Colon (tissue), 2 donors: ENCODE measurements around the gene ZC3H18.

Source experiments
- FAIRE-seq: peaks from 2 replicates; lab custom pipeline; 2012; peaks lifted over from hg19 to GRCh38; lab: Jason Lieb, UNC
- donor health status: control.
- donor health status: control.

The ZC3H18 gene

GRCh38 chr16:88639231-88640038 is 69.2 kb downstream of the ZC3H18 start:
- FAIRE-seq, result no peak

DNA sequence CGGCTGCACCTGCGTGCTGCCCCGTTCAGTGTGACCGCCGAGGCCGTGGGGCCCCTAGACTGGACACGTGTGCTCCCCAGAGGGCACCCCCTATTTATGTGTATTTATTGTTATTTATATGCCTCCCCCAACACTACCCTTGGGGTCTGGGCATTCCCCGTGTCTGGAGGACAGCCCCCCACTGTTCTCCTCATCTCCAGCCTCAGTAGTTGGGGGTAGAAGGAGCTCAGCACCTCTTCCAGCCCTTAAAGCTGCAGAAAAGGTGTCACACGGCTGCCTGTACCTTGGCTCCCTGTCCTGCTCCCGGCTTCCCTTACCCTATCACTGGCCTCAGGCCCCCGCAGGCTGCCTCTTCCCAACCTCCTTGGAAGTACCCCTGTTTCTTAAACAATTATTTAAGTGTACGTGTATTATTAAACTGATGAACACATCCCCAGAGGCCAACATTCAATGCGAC is 69.9 kb downstream of the ZC3H18 start:
- FAIRE-seq, result no peak

DNA sequence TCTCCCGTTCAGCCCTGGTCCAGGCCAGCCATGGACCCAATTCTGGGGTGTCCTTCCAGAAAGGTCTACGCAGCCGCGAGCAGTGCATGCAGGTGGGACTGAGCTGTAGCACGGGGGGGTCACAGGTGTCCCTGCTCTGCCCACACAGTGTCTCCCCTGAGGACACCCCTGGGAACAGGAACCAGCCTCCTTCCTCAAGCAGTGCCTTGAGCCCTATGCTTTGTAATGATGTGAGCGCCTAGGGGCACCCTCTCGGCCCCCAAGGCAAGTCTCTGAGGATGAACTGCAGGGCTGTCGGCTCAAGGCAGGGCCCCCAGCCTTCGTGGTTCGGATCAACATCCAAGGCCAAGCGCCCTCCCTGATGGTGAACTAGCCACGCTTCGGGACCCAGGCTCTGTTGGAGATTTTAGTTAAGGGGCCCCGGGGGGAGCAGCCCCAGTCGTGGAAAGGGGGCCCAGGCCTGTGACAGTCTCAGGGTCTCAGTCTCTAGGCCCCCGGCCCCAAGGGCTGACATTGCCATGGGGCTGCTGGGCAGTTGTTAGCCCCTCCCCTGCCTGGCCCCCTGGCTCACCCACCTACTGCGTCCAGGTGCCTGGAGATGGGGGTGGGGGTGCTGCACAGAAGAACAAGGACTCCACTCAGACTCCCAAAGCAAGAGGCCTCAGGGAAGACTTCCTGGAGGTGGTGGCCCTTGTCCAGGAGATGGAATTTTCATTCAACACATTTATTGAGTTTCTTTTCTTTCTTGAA is 70.5 kb downstream of the ZC3H18 start:
- FAIRE-seq, result no peak

DNA sequence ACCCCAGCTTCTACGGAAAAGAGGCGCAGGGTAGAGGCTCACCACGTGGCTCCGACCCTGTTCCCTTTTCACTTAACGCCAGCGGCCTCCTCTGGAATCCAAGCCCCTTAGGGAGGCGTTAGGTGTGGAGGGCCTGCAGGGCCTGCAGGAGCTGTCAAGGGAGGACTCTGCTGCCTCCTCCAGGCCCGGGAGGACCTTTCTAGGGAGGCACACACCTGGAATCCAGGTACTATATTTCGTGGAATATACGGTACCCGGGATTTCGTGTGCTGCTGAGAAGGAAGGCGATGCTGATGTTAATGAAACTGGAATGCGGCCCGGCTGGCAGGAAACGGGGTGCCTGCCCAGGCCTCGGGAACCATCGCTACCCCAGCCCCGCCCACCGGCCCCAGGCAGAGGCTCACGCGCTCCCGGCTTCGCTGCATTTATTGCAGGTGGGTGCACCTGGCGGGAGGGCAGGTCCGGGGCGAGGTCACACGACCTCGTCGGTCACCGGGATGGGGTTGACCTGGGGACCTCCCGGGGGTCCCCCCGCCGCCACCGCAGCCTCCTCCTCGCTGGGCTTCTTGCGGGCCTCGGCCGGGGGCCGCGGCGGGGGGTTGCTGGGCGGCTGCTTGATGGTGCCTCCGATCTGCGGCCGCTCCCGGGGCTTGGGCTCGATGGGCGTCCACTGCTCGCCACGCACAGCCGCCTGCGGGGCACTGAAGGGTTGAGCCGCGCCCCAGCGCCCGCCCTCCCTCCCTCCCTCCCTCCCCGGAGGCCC is 72.9 kb downstream of the ZC3H18 start:
- no peak for FAIRE-seq

DNA sequence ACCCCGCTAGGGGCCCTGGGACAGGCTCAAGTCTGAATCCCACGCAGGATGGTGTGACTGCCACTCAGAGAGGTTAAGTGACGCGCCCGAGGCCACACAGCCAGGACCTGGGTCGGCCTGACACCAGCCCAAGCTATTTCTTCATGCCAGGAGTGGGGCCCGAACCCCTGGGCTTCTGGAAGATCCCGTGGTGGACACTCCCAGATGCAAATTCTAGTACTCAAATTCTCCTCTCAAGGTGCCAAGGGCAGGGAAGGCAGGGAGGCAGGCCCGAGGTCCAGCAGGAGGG is 73.4 kb downstream of the ZC3H18 start:
- FAIRE-seq, result no peak

DNA sequence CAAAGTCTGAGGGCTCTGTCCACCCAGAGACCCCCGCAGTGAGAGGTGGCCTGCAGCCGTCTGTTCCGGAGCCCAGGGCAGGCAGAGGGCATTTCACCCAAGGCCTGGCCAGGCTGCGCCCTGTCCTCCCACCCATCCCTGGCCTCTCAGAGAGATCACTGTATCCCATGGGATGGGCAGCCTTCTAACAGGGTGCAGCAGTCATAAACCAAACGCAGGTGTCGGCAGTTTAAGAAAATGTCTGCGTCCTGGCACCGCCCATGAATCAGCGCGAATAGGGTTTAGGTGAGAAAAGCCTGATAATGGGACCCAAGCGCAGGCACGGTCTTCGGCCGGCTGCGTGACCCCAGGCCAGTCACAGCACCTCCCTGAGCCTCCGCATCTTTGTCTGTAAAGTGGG is 75.3 kb downstream of the ZC3H18 start:
- FAIRE-seq, result no peak

DNA sequence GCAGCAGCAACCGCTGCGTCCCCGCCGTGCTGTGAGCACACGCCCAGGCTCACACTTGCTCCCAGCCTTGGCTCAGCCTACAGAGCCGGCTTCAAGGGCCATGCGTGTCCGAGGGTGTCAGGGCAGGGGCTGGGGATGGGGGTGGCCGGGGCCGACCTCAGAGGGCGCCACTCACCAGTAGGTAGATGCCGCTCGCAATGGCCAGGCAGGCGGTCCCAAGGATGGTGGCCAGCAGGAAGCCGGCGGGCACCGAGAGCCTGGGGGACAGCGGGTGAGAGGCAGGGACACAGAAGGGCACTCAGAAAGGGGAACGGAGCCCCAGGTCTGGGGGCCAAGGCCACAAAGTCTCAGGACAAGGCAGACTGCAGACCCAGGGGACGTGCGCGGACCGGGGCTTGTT is 75.7 kb downstream of the ZC3H18 start:
- no peak for FAIRE-seq

DNA sequence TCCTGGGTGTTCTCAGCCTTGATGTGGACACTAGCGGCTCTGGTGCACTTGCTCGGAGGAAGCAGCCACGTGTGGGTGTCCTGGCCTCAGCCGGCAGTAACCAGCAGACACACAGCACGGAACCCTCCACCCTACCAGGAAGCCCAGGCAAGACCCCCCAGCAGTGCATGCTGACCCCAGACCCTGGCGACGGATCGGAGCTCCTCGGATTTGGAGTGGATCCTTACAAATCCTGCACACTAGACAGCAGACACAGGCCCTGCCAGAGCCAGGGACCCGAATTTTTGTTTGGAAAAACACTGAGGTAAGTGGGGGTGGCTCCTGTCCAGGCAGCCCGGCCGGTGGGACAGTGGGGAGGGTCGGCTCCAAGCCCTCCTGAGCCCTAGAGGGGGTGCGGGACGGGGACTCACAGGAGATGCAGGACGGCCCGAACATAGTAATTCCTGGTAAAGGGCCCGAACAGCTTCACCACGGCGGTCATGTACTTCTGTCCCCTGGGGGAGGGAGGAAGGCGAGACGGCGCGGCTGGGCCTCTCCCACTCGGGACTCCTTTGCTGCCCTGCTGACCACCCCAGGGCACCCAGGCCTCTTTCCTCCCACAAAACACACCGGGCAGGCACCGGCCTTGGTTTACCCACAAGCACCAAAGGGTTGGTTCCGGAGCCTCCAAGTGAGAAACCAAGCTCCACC is 76.3 kb downstream of the ZC3H18 start:
- FAIRE-seq, result no peak

GRCh38 chr16:88647178-88648070 is 77.2 kb downstream of the ZC3H18 start:
- no peak for FAIRE-seq

GRCh38 chr16:88649195-88649923 is 79.2 kb downstream of the ZC3H18 start:
- FAIRE-seq, result no peak

DNA sequence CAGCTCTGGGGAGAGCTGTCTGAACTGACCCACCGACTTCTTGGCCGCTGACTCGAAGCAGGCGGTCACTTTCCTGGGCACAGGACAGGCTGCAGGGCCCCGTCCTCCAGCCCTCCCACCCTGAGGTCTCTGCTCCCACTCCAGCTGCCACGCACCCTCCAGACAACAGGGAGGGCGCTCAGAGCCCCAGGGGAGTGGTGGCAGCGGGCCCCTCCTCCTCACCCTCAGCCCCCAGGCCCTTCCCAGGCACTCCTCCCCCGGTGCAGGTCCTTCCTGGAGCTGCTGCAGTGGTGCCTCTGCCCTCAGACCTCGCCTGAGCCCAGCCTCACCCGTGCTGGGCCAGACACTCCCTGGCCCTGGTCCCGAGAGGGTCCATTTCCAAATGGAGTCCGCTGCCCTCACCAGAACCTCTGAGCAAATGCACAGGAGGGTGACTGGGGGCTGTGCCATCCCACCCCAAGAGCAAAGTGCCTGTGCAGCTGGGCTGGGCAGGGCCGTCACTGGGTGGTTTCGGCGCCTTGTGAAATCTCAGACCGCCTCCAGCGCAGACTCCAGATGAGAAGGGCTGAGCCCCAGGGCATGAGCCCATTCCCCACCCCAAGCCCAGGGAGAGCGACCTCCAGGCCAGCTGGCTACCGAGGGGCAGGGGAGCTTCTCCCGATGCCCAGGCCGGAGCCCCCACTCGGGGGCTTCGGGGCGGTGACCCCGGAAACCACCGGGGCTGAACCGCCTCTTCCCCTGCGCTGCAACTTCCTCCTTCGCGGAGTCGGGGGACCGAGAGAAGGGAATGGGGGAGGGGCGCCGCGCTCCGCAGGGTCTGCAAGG is 79.9 kb downstream of the ZC3H18 start:
- no peak for FAIRE-seq

- FAIRE-seq, result no peak
Observed at GRCh38 chr16:88650749-88651275, 80.6 kb downstream of the ZC3H18 start, which contains the start of gene CYBA. TSS of gene CYBA (minus strand) at chr16:88651053. CDS start at chr16:88651013, 40 bp downstream.

DNA sequence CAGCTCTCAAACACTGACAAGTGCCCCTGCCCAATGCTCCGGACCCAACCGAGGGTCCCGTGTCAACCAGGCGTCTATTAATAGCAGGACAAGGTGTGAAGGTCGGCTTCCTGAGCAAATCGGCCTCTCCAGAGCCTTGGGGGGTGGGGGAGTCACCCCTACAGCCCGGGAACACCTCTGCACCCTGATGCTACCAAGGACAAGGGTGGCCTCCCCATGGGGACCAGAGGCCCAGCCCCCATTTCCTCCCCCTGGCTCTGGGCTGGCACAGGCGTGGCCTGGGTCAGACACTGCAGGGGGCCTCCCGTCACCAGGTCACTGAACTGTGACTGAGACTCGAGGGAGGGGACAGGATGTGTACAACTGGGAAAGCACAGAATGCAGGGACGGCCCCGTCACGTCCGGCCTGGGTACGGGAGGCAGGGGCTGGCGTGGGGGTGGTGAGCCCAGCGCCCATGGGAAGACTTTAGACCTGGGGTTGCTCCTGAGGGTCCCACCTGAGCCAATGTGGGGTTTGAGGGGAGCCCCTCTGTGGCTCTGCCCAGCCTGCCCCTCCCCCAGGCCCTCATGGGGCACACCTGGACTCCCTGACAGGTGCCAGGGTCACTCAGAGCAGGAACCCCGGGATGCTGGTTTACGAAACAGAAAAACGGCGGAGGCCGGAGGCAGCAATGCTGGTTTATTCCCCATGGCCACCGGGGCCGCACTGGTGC is 81.2 kb downstream of the ZC3H18 start:
- no peak for FAIRE-seq

- FAIRE-seq, result no peak
Observed at GRCh38 chr16:88651989-88652761, 82.0 kb downstream of the ZC3H18 start.

- no peak for FAIRE-seq
Observed at GRCh38 chr16:88652762-88653063, 82.5 kb downstream of the ZC3H18 start.

DNA sequence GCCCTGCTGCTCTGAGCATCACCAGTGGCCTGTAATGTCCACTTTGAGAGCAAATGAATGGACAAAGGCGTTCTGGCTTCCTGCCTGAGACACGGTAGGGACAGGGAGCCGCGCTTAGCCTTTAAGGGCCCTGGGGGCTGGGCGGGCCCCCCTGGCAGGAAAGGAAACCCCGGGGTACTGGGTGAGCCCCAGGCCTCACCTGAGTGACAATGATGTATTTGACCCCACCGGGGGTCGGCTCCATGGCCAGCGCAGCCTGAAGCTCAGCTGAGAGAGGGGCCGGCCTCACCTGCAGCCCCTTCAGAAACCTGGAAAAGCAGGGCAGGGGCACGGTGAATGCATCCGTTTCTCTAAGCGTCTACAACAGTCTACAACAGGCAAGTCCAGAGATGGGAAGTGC is 82.9 kb downstream of the ZC3H18 start:
- no peak for FAIRE-seq

- FAIRE-seq, result no peak
Observed at GRCh38 chr16:88653596-88654362, 83.6 kb downstream of the ZC3H18 start.
